GM12878 (cell line): Measurements from ENCODE around the gene HAUS7. TPM values are rescaled to one million over a fixed set of nuclear protein-coding genes. Genes with fewer than 3 reads are reported as not detected.

Source experiments
- ATAC-seq: fragments of 200-7000 bp; cut with Tn5 transposase; 3 replicates; pipeline ENCODE4 v1.9.1; 2020; ENCODE audit warnings: mild to moderate bottlenecking, moderate library complexity
- BruUV-seq: library from RNA; stranded (reverse); fragments of 400-500 nt; replicated peaks from 2 replicates; lab custom pipeline; 2021; lab: Mats Ljungman, UMichigan
- CTCF ChIA-PET: fragments of 300-600 bp; sonication (Branson Sonifier 250); formaldehyde crosslinking; extraction: SDS; loops from one replicate; lab custom pipeline; 2021; ENCODE audit warnings: inconsistent platforms; lab: Yijun Ruan, JAX
- POLR2A ChIA-PET: fragments of 350-600 bp; formaldehyde crosslinking; extraction: SDS; loops from one replicate; lab custom pipeline; 2021; ENCODE audit warnings: inconsistent platforms; lab: Charles Lee
- RAD21 ChIA-PET: fragments of 300-600 bp; sonication (Branson Sonifier 250); formaldehyde crosslinking; loops from one replicate; lab custom pipeline; 2023; ENCODE audit warnings: antibody characterized with exemption; ENCODE audit not compliant: unreplicated experiment; lab: Charles Lee
- SMC1A ChIA-PET: fragments of 300-600 bp; sonication (Branson Sonifier 250); formaldehyde crosslinking; loops from one replicate; lab custom pipeline; 2023; ENCODE audit not compliant: unreplicated experiment, uncharacterized antibody; lab: Charles Lee
- DNase-seq: peaks from one replicate; pipeline ENCODE4 v3.0.0-alpha.2; 2011; ENCODE audit warnings: low read depth, low spot score
- FAIRE-seq: peaks from 3 replicates; lab custom pipeline; 2011; peaks lifted over from hg19 to GRCh38; lab: Jason Lieb, UNC
- H2AFZ ChIP-seq: 2 replicates; pipeline ENCODE4 v1.6.0; 2011; ENCODE audit warnings: low read depth, low read length, control low read depth; ENCODE audit not compliant: control insufficient read depth
- H3K27ac ChIP-seq: 2 replicates; pipeline ENCODE4 v1.5.1; 2011; ENCODE audit warnings: control low read depth; ENCODE audit not compliant: control insufficient read depth, insufficient read depth
- H3K27me3 ChIP-seq, 2 experiments: replicated peaks in 1 of 2; 2 replicates each; pipeline versions ENCODE4 v1.6.0 to v1.6.1; 2011; ENCODE audit warnings: low read length in 1 of 2; ENCODE audit not compliant: control insufficient read depth in 2 of 2, insufficient read depth in 2 of 2
- H3K36me3 ChIP-seq, 2 experiments: 2 replicates each; pipeline ENCODE4 v1.5.1; 2011; ENCODE audit warnings: low read length in 1 of 2; ENCODE audit not compliant: control insufficient read depth in 2 of 2, insufficient read depth in 2 of 2
- H3K4me1 ChIP-seq: 2 replicates; pipeline ENCODE4 v1.6.1; 2011; ENCODE audit warnings: mild to moderate bottlenecking, low read length, moderate library complexity, mixed read lengths; ENCODE audit not compliant: control insufficient read depth, insufficient read depth
- H3K4me2 ChIP-seq: 2 replicates; pipeline ENCODE4 v1.6.0; 2011; ENCODE audit warnings: control low read depth; ENCODE audit not compliant: control insufficient read depth, insufficient read depth
- H3K4me3 ChIP-seq: fragments of 200-600 bp; sonication (generic); 2 replicates; pipeline ENCODE4 v1.5.1; 2016
- H3K79me2 ChIP-seq: 2 replicates; pipeline ENCODE4 v1.6.0; 2011; ENCODE audit warnings: low read length; ENCODE audit not compliant: control insufficient read depth, insufficient read depth
- H3K9ac ChIP-seq: 2 replicates; pipeline ENCODE4 v1.8.0; 2011; ENCODE audit warnings: low read length, control low read depth, mixed read lengths; ENCODE audit not compliant: control insufficient read depth, insufficient read depth
- H3K9me3 ChIP-seq: replicated peaks from 3 replicates; pipeline ENCODE4 v1.5.1; 2011; ENCODE audit warnings: mild to moderate bottlenecking, low read length; ENCODE audit not compliant: control insufficient read depth, insufficient read depth
- H4K20me1 ChIP-seq: 2 replicates; pipeline ENCODE4 v1.6.0; 2011; ENCODE audit not compliant: control insufficient read depth, insufficient read depth
- ASH2L ChIP-seq: fragments of 300-600, 200-600 bp; sonication (generic); IDR thresholded peaks from 2 replicates; pipeline ENCODE4 v1.6.1; 2017; ENCODE audit warnings: low read depth, mild to moderate bottlenecking, borderline replicate concordance
- BMI1 ChIP-seq: fragments of 450-650 bp; IDR thresholded peaks from 2 replicates; pipeline ENCODE4 v1.6.1; 2016; ENCODE audit warnings: mild to moderate bottlenecking, moderate library complexity, borderline replicate concordance
- CEBPZ ChIP-seq: fragments of 150-350 bp; IDR thresholded peaks from 2 replicates; pipeline ENCODE4 v1.6.1; 2016; ENCODE audit warnings: low read depth, low read length
- ETV6 ChIP-seq, 2 experiments: fragments of 450-650 bp in 1 of 2; IDR thresholded peaks in 1 of 2; conservative IDR thresholded peaks in 1 of 2; 2 replicates each; pipeline ENCODE4 v1.6.1; 2014; ENCODE audit warnings: antibody characterized with exemption in 1 of 2, borderline replicate concordance in 1 of 2, low read depth in 1 of 2, mild to moderate bottlenecking in 1 of 2, moderate library complexity in 1 of 2
- HSF1 ChIP-seq: fragments of 150-350 bp; IDR thresholded peaks from 2 replicates; pipeline ENCODE4 v1.6.1; 2014; ENCODE audit warnings: mild to moderate bottlenecking, low read depth, low read length
- NRF1 ChIP-seq: conservative IDR thresholded peaks from 2 replicates; pipeline ENCODE4 v1.6.1; 2011; ENCODE audit warnings: mild to moderate bottlenecking, low read depth, low read length, improper control_type of control experiment
- POU2F2 ChIP-seq: IDR thresholded peaks from 3 replicates; pipeline ENCODE4 v1.6.1; 2011; ENCODE audit warnings: low read depth, mild to moderate bottlenecking, low read length, borderline replicate concordance
- RUNX3 ChIP-seq: IDR thresholded peaks from 2 replicates; pipeline ENCODE4 v1.6.1; 2012; ENCODE audit warnings: low read length, inconsistent platforms
- SP1 ChIP-seq: IDR thresholded peaks from one replicate; pipeline ENCODE4 v1.6.1; 2011; ENCODE audit warnings: low read depth, low read length
- SPI1 ChIP-seq: IDR thresholded peaks from 2 replicates; pipeline ENCODE4 v1.6.1; 2011; ENCODE audit warnings: low read depth, mild to moderate bottlenecking, low read length, moderate library complexity, borderline replicate concordance; ENCODE audit not compliant: insufficient read depth
- USF1 ChIP-seq: IDR thresholded peaks from 2 replicates; pipeline ENCODE4 v1.6.1; 2011; ENCODE audit warnings: borderline replicate concordance, low read depth, mild to moderate bottlenecking, moderate library complexity, mixed read lengths, low read length; ENCODE audit not compliant: insufficient read depth; ENCODE audit errors: extremely low read length
- ZNF207 ChIP-seq: fragments of 450-650 bp; IDR thresholded peaks from 2 replicates; pipeline ENCODE4 v1.6.1; 2014; ENCODE audit warnings: antibody characterized with exemption, mild to moderate bottlenecking, borderline replicate concordance
- WGBS: methylation state at CpG from one replicate; pipeline ENCODE4 v1.1.6; 2016; ENCODE audit warnings: low lambda C conversion rate; ENCODE audit not compliant: insufficient replicate concordance, insufficient coverage; ENCODE audit errors: missing lambda C conversion rate; 5-methylcytosine and 5-hydroxymethylcytosine counted together
- in situ Hi-C: fragments of 300-500 bp; cut with MboI; formaldehyde crosslinking; loops from 9 replicates; pipeline ENCODE4 v1.14.3; 2018; ENCODE audit warnings: mixed read lengths
- intact Hi-C: fragments of 100-400 bp; cut with micrococcal nuclease; formaldehyde crosslinking; loops from one replicate; pipeline ENCODE4 v1.14.2; 2022; ENCODE audit not compliant: unreplicated experiment
- polyA plus RNA-seq, 11 experiments: library from polyadenylated mRNA; depleted of rRNA in 4 of 11; unstranded in 6 of 11; stranded (reverse) in 5 of 11; fragments of >200 nt; fragmentation: Nextera tagmentation in 4 of 11; fragmentation: Illumina TruSeq in 1 of 11; extraction: Ambion mirVana in 4 of 11; extraction: Trizol in 1 of 11; gene quantifications; 1 replicate in 1 of 11; 2 replicates in 10 of 11; pipeline versions ENCODE4 v1.2.1 to v1.2.3, GENCODE V29; 2011 to 2016; ENCODE audit warnings: inconsistent platforms in 2 of 11, missing spikeins in 2 of 11, low read depth in 1 of 11
- total RNA-seq, 4 experiments: library from RNA; depleted of rRNA in 3 of 4; stranded (reverse); fragments of >200 nt in 3 of 4; fragmentation: Illumina TruSeq in 1 of 4; extraction: Trizol in 1 of 4; gene quantifications; 2 replicates each; pipeline versions ENCODE4 v1.2.1 to v1.2.3, GENCODE V29; 2013 to 2021
- TF ChIP-seq, protein P1 (sequence below), 3 experiments: IDR thresholded peaks in 2 of 3; conservative IDR thresholded peaks in 1 of 3; 2 replicates each; pipeline ENCODE4 v1.5.1; 2011; ENCODE audit warnings: low read depth in 3 of 3, low read length in 3 of 3, mild to moderate bottlenecking in 3 of 3, control low read depth in 2 of 3, moderate library complexity in 2 of 3, inconsistent platforms in 1 of 3, mixed read lengths in 1 of 3; ENCODE audit not compliant: control insufficient read depth in 2 of 3, insufficient read depth in 1 of 3; ENCODE audit errors: extremely low read depth in 1 of 3
- TF ChIP-seq, protein P2 (sequence below): fragments of 450-650 bp; conservative IDR thresholded peaks from 2 replicates; pipeline ENCODE4 v1.6.1; 2017; ENCODE audit warnings: mild to moderate bottlenecking, moderate library complexity

HAUS7 gene
- total and polyA plus RNA-seq, 10 of the 15 experiments (the other 5 are each of a cell fraction or from before 2014, with no cell fraction given) = 6.7 to 63.3 (median 24.1) TPM

DNA sequence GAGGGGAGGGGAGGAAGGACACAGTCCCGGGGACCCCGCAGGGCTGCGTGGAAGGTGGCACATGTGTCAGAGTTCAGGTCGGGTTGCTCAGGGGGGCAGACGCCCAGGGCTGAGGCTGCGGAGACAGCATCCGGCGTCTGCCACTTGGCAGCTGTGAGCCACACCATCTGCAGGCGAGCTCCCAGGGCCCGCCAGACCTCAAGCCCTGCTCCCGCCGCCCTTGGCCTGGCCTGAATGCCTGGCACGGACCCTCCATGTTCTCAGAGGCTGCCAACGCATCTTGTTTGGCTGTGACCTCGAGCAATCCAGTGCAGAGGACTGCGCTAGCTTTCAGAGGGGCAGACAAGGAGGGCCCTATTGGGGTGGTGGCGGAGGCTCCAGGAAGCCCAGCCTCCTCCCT is 29.5 kb upstream of the HAUS7 start:
- RAD21 ChIA-PET = no interaction called here
- SMC1A ChIA-PET = no interaction called here
- no peak overlapping the region for H3K4me3 ChIP-seq
- CTCF ChIA-PET = no interaction called here
- no peaks in the 10 kb centered on the region for H3K36me3 ChIP-seq
- no peak overlapping the region for H3K4me2 ChIP-seq
- H3K27ac ChIP-seq = no peak overlapping the region
- intact Hi-C loops = no loop called here
- no peak for DNase-seq
- no peaks in the 10 kb centered on the region for H3K79me2 ChIP-seq
- H3K9me3 ChIP-seq = no peaks in the 10 kb centered on the region; the same call in 2 of the 3 replicates
- in situ Hi-C loops = loop anchor here (10.0 kb wide), 1 partner anchor 555 kb away; no protein-coding TSS in a partner anchor
- 66% methylated on average over 17 of the region's 17 CpGs for WGBS
- no peak overlapping the region for H3K9ac ChIP-seq
- no peak for ATAC-seq
- FAIRE-seq = no peak
- POLR2A ChIA-PET = no interaction called here
- no peak overlapping the region for H2AFZ ChIP-seq
- BruUV-seq = no TSS peak
- no peaks in the 10 kb centered on the region for H3K4me1 ChIP-seq
- H3K27me3 ChIP-seq = no peaks in the 10 kb centered on the region
- H4K20me1 ChIP-seq = no peaks in the 10 kb centered on the region
- no peak for TF ChIP-seq USF1
- TF ChIP-seq POU2F2 = no peak
- no peak for TF ChIP-seq SP1
- no peak for TF ChIP-seq CEBPZ
- no peak for TF ChIP-seq HSF1
- no peak for TF ChIP-seq SPI1
- no peak for TF ChIP-seq ETV6 (conservative IDR thresholded peaks at IDR 0.05 in 1 of 2, IDR thresholded peaks at IDR 0.05 in 1 of 2; ENCODE audit: borderline replicate concordance in 1 of 2, low read depth in 1 of 2)
- no peak for TF ChIP-seq ZNF207
- TF ChIP-seq NRF1 = no peak
- no peak for TF ChIP-seq ASH2L
- no peak for TF ChIP-seq RUNX3
- TF ChIP-seq BMI1 = no peak
- TF ChIP-seq, protein P1, sequence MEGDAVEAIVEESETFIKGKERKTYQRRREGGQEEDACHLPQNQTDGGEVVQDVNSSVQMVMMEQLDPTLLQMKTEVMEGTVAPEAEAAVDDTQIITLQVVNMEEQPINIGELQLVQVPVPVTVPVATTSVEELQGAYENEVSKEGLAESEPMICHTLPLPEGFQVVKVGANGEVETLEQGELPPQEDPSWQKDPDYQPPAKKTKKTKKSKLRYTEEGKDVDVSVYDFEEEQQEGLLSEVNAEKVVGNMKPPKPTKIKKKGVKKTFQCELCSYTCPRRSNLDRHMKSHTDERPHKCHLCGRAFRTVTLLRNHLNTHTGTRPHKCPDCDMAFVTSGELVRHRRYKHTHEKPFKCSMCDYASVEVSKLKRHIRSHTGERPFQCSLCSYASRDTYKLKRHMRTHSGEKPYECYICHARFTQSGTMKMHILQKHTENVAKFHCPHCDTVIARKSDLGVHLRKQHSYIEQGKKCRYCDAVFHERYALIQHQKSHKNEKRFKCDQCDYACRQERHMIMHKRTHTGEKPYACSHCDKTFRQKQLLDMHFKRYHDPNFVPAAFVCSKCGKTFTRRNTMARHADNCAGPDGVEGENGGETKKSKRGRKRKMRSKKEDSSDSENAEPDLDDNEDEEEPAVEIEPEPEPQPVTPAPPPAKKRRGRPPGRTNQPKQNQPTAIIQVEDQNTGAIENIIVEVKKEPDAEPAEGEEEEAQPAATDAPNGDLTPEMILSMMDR (IDR thresholded peaks at IDR 0.05 in 2 of 3, conservative IDR thresholded peaks at IDR 0.05 in 1 of 3; ENCODE audit: control insufficient read depth in 2 of 3, extremely low read depth in 1 of 3, insufficient read depth in 1 of 3, low read depth in 3 of 3, low read length in 3 of 3) = no peak
- TF ChIP-seq, protein P2, sequence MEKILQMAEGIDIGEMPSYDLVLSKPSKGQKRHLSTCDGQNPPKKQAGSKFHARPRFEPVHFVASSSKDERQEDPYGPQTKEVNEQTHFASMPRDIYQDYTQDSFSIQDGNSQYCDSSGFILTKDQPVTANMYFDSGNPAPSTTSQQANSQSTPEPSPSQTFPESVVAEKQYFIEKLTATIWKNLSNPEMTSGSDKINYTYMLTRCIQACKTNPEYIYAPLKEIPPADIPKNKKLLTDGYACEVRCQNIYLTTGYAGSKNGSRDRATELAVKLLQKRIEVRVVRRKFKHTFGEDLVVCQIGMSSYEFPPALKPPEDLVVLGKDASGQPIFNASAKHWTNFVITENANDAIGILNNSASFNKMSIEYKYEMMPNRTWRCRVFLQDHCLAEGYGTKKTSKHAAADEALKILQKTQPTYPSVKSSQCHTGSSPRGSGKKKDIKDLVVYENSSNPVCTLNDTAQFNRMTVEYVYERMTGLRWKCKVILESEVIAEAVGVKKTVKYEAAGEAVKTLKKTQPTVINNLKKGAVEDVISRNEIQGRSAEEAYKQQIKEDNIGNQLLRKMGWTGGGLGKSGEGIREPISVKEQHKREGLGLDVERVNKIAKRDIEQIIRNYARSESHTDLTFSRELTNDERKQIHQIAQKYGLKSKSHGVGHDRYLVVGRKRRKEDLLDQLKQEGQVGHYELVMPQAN = no peak
